GM12878 (cell line): ENCODE measurements around the gene ABCG4. TPM values are rescaled to one million over a fixed set of nuclear protein-coding genes. Genes with fewer than 3 reads are reported as not detected.
A peak's percentile ranks its signal among the peaks of the same experiment; 100 is the strongest.
"Not testable (repeated sequence)": the region's sequence is repeated elsewhere in the genome, so short reads cannot be mapped to it uniquely, and the experiment has no call there.

ENCODE experiments used
- ATAC-seq: fragments of 200-7000 bp; cut with Tn5 transposase; 3 replicates; pipeline ENCODE4 v1.9.1; 2020; ENCODE audit warnings: mild to moderate bottlenecking, moderate library complexity
- BruUV-seq: library from RNA; stranded (reverse); fragments of 400-500 nt; replicated peaks from 2 replicates; lab custom pipeline; 2021; lab: Mats Ljungman, UMichigan
- CTCF ChIA-PET: fragments of 300-600 bp; sonication (Branson Sonifier 250); formaldehyde crosslinking; extraction: SDS; loops from one replicate; lab custom pipeline; 2021; ENCODE audit warnings: inconsistent platforms; lab: Yijun Ruan, JAX
- POLR2A ChIA-PET: fragments of 350-600 bp; formaldehyde crosslinking; extraction: SDS; loops from one replicate; lab custom pipeline; 2021; ENCODE audit warnings: inconsistent platforms; lab: Charles Lee
- RAD21 ChIA-PET: fragments of 300-600 bp; sonication (Branson Sonifier 250); formaldehyde crosslinking; loops from one replicate; lab custom pipeline; 2023; ENCODE audit warnings: antibody characterized with exemption; ENCODE audit not compliant: unreplicated experiment; lab: Charles Lee
- SMC1A ChIA-PET: fragments of 300-600 bp; sonication (Branson Sonifier 250); formaldehyde crosslinking; loops from one replicate; lab custom pipeline; 2023; ENCODE audit not compliant: unreplicated experiment, uncharacterized antibody; lab: Charles Lee
- DNase-seq: peaks from one replicate; pipeline ENCODE4 v3.0.0-alpha.2; 2011; ENCODE audit warnings: low read depth, low spot score
- FAIRE-seq: peaks from 3 replicates; lab custom pipeline; 2011; peaks lifted over from hg19 to GRCh38; lab: Jason Lieb, UNC
- H2AFZ ChIP-seq: 2 replicates; pipeline ENCODE4 v1.6.0; 2011; ENCODE audit warnings: low read depth, low read length, control low read depth; ENCODE audit not compliant: control insufficient read depth
- H3K27ac ChIP-seq: 2 replicates; pipeline ENCODE4 v1.5.1; 2011; ENCODE audit warnings: control low read depth; ENCODE audit not compliant: control insufficient read depth, insufficient read depth
- H3K27me3 ChIP-seq, 2 experiments: replicated peaks in 1 of 2; 2 replicates each; pipeline versions ENCODE4 v1.6.0 to v1.6.1; 2011; ENCODE audit warnings: low read length in 1 of 2; ENCODE audit not compliant: control insufficient read depth in 2 of 2, insufficient read depth in 2 of 2
- H3K36me3 ChIP-seq, 2 experiments: 2 replicates each; pipeline ENCODE4 v1.5.1; 2011; ENCODE audit warnings: low read length in 1 of 2; ENCODE audit not compliant: control insufficient read depth in 2 of 2, insufficient read depth in 2 of 2
- H3K4me1 ChIP-seq: 2 replicates; pipeline ENCODE4 v1.6.1; 2011; ENCODE audit warnings: mild to moderate bottlenecking, low read length, moderate library complexity, mixed read lengths; ENCODE audit not compliant: control insufficient read depth, insufficient read depth
- H3K4me2 ChIP-seq: 2 replicates; pipeline ENCODE4 v1.6.0; 2011; ENCODE audit warnings: control low read depth; ENCODE audit not compliant: control insufficient read depth, insufficient read depth
- H3K4me3 ChIP-seq: fragments of 200-600 bp; sonication (generic); 2 replicates; pipeline ENCODE4 v1.5.1; 2016
- H3K79me2 ChIP-seq: 2 replicates; pipeline ENCODE4 v1.6.0; 2011; ENCODE audit warnings: low read length; ENCODE audit not compliant: control insufficient read depth, insufficient read depth
- H3K9ac ChIP-seq: 2 replicates; pipeline ENCODE4 v1.8.0; 2011; ENCODE audit warnings: low read length, control low read depth, mixed read lengths; ENCODE audit not compliant: control insufficient read depth, insufficient read depth
- H3K9me3 ChIP-seq: replicated peaks from 3 replicates; pipeline ENCODE4 v1.5.1; 2011; ENCODE audit warnings: mild to moderate bottlenecking, low read length; ENCODE audit not compliant: control insufficient read depth, insufficient read depth
- H4K20me1 ChIP-seq: 2 replicates; pipeline ENCODE4 v1.6.0; 2011; ENCODE audit not compliant: control insufficient read depth, insufficient read depth
- CHD1 ChIP-seq: IDR thresholded peaks from 2 replicates; pipeline ENCODE4 v1.6.1; 2012; ENCODE audit warnings: low read depth, low read length, improper control_type of control experiment
- CHD2 ChIP-seq: IDR thresholded peaks from 2 replicates; pipeline ENCODE4 v1.6.1; 2011; ENCODE audit warnings: low read depth, low read length, improper control_type of control experiment, borderline replicate concordance
- FOXK2 ChIP-seq: fragments of 450-650 bp; IDR thresholded peaks from 2 replicates; pipeline ENCODE4 v1.6.1; 2017; ENCODE audit warnings: mild to moderate bottlenecking, moderate library complexity
- SMARCA5 ChIP-seq: fragments of 450-650 bp; IDR thresholded peaks from 2 replicates; pipeline ENCODE4 v1.6.1; 2017; ENCODE audit warnings: mild to moderate bottlenecking
- WGBS: methylation state at CpG from one replicate; pipeline ENCODE4 v1.1.6; 2016; ENCODE audit warnings: low lambda C conversion rate; ENCODE audit not compliant: insufficient replicate concordance, insufficient coverage; ENCODE audit errors: missing lambda C conversion rate; 5-methylcytosine and 5-hydroxymethylcytosine counted together
- in situ Hi-C: fragments of 300-500 bp; cut with MboI; formaldehyde crosslinking; loops from 9 replicates; pipeline ENCODE4 v1.14.3; 2018; ENCODE audit warnings: mixed read lengths
- intact Hi-C: fragments of 100-400 bp; cut with micrococcal nuclease; formaldehyde crosslinking; loops from one replicate; pipeline ENCODE4 v1.14.2; 2022; ENCODE audit not compliant: unreplicated experiment
- polyA plus RNA-seq, 11 experiments: library from polyadenylated mRNA; depleted of rRNA in 4 of 11; unstranded in 6 of 11; stranded (reverse) in 5 of 11; fragments of >200 nt; fragmentation: Nextera tagmentation in 4 of 11; fragmentation: Illumina TruSeq in 1 of 11; extraction: Ambion mirVana in 4 of 11; extraction: Trizol in 1 of 11; gene quantifications; 1 replicate in 1 of 11; 2 replicates in 10 of 11; pipeline versions ENCODE4 v1.2.1 to v1.2.3, GENCODE V29; 2011 to 2016; ENCODE audit warnings: inconsistent platforms in 2 of 11, missing spikeins in 2 of 11, low read depth in 1 of 11
- total RNA-seq, 4 experiments: library from RNA; depleted of rRNA in 3 of 4; stranded (reverse); fragments of >200 nt in 3 of 4; fragmentation: Illumina TruSeq in 1 of 4; extraction: Trizol in 1 of 4; gene quantifications; 2 replicates each; pipeline versions ENCODE4 v1.2.1 to v1.2.3, GENCODE V29; 2013 to 2021
- TF ChIP-seq, protein P1 (sequence below), 3 experiments: IDR thresholded peaks in 2 of 3; conservative IDR thresholded peaks in 1 of 3; 2 replicates each; pipeline ENCODE4 v1.5.1; 2011; ENCODE audit warnings: low read depth in 3 of 3, low read length in 3 of 3, mild to moderate bottlenecking in 3 of 3, control low read depth in 2 of 3, moderate library complexity in 2 of 3, inconsistent platforms in 1 of 3, mixed read lengths in 1 of 3; ENCODE audit not compliant: control insufficient read depth in 2 of 3, insufficient read depth in 1 of 3; ENCODE audit errors: extremely low read depth in 1 of 3
- TF ChIP-seq, protein P2 (sequence below): fragments of 450-650 bp; IDR thresholded peaks from 2 replicates; pipeline ENCODE4 v1.6.1; 2018; ENCODE audit warnings: mild to moderate bottlenecking, low read depth, moderate library complexity; ENCODE audit not compliant: partially characterized antibody
- TF ChIP-seq, protein P3 (sequence below): IDR thresholded peaks from 2 replicates; pipeline ENCODE4 v1.6.1; 2012; ENCODE audit warnings: low read length, inconsistent platforms
- TF ChIP-seq, protein P4 (sequence below): fragments of 150-350 bp; IDR thresholded peaks from 2 replicates; pipeline ENCODE4 v1.6.1; 2014; ENCODE audit warnings: mild to moderate bottlenecking, low read depth, low read length

ABCG4 gene
- total and polyA plus RNA-seq, 10 of the 15 experiments (the other 5 are each of a cell fraction or from before 2014, with no cell fraction given), result not detected

DNA sequence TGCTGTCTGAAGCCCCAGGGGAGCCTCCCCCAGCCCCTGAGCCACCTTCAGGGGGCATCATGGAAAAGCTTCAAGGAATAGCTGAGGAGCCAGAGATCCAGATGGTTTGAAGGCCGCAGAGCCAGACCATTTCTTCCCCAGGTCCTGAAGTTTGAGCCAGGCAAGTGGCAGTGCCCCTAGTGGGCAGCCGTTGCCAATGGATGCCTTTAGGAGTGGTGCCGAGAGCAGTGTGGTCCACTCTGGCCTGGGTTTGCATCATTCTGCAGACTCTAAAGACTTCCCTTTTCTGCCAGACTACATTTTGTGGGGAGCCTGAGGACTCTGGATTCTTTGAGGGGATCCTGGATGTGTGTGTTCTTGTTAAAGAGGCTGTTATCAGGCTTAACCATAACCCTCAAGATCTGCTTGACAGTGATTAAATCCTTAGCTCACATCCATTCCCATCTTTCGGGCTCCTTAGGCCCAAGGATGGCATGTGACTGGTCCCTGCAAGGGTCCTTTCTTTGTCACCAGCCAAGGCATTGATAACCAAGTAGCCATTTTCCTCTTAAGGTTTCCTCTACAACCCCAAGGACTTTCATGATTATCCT, 14.4 kb upstream of the ABCG4 start:
- CTCF ChIA-PET, result interaction anchor here (0.7 to 2.5 kb wide), 5 partner anchors 8 to 97 kb away, joined by 3 to 7 read pairs (median 3); no protein-coding TSS in a partner anchor
- Histone ChIP-seq H2AFZ (no peak overlapping the region), H3K9ac (no peak overlapping the region), H3K36me3 (peaks cover 6 to 16% of the 10 kb centered on the region in 2 experiments), H3K4me3 (no peak overlapping the region), H3K4me2 (no peak overlapping the region), H3K9me3 (no peaks in the 10 kb centered on the region), H4K20me1 (no peaks in the 10 kb centered on the region), H3K27ac (no peak overlapping the region), H3K4me1 (no peaks in the 10 kb centered on the region), H3K79me2 (no peaks in the 10 kb centered on the region), H3K27me3 (no peaks in the 10 kb centered on the region)
- TF ChIP-seq SMARCA5 (no peak), CHD2 (no peak), CHD1 (no peak), FOXK2 (no peak)
- TF ChIP-seq, protein P1, sequence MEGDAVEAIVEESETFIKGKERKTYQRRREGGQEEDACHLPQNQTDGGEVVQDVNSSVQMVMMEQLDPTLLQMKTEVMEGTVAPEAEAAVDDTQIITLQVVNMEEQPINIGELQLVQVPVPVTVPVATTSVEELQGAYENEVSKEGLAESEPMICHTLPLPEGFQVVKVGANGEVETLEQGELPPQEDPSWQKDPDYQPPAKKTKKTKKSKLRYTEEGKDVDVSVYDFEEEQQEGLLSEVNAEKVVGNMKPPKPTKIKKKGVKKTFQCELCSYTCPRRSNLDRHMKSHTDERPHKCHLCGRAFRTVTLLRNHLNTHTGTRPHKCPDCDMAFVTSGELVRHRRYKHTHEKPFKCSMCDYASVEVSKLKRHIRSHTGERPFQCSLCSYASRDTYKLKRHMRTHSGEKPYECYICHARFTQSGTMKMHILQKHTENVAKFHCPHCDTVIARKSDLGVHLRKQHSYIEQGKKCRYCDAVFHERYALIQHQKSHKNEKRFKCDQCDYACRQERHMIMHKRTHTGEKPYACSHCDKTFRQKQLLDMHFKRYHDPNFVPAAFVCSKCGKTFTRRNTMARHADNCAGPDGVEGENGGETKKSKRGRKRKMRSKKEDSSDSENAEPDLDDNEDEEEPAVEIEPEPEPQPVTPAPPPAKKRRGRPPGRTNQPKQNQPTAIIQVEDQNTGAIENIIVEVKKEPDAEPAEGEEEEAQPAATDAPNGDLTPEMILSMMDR (IDR thresholded peaks at IDR 0.05 in 2 of 3, conservative IDR thresholded peaks at IDR 0.05 in 1 of 3; ENCODE audit: control insufficient read depth in 2 of 3, extremely low read depth in 1 of 3, insufficient read depth in 1 of 3, low read depth in 3 of 3, low read length in 3 of 3), result peak; percentile 30 to 78 (median 59)
- TF ChIP-seq, protein P2, sequence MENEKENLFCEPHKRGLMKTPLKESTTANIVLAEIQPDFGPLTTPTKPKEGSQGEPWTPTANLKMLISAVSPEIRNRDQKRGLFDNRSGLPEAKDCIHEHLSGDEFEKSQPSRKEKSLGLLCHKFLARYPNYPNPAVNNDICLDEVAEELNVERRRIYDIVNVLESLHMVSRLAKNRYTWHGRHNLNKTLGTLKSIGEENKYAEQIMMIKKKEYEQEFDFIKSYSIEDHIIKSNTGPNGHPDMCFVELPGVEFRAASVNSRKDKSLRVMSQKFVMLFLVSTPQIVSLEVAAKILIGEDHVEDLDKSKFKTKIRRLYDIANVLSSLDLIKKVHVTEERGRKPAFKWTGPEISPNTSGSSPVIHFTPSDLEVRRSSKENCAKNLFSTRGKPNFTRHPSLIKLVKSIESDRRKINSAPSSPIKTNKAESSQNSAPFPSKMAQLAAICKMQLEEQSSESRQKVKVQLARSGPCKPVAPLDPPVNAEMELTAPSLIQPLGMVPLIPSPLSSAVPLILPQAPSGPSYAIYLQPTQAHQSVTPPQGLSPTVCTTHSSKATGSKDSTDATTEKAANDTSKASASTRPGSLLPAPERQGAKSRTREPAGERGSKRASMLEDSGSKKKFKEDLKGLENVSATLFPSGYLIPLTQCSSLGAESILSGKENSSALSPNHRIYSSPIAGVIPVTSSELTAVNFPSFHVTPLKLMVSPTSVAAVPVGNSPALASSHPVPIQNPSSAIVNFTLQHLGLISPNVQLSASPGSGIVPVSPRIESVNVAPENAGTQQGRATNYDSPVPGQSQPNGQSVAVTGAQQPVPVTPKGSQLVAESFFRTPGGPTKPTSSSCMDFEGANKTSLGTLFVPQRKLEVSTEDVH, result no peak
- TF ChIP-seq, protein P3, sequence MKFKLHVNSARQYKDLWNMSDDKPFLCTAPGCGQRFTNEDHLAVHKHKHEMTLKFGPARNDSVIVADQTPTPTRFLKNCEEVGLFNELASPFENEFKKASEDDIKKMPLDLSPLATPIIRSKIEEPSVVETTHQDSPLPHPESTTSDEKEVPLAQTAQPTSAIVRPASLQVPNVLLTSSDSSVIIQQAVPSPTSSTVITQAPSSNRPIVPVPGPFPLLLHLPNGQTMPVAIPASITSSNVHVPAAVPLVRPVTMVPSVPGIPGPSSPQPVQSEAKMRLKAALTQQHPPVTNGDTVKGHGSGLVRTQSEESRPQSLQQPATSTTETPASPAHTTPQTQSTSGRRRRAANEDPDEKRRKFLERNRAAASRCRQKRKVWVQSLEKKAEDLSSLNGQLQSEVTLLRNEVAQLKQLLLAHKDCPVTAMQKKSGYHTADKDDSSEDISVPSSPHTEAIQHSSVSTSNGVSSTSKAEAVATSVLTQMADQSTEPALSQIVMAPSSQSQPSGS, result no peak
- TF ChIP-seq, protein P4, sequence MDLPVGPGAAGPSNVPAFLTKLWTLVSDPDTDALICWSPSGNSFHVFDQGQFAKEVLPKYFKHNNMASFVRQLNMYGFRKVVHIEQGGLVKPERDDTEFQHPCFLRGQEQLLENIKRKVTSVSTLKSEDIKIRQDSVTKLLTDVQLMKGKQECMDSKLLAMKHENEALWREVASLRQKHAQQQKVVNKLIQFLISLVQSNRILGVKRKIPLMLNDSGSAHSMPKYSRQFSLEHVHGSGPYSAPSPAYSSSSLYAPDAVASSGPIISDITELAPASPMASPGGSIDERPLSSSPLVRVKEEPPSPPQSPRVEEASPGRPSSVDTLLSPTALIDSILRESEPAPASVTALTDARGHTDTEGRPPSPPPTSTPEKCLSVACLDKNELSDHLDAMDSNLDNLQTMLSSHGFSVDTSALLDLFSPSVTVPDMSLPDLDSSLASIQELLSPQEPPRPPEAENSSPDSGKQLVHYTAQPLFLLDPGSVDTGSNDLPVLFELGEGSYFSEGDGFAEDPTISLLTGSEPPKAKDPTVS, result no peak
- no peak for DNase-seq
- POLR2A ChIA-PET, result no interaction called here
- intact Hi-C loops, result no loop called here
- no peak for FAIRE-seq
- SMC1A ChIA-PET, result interaction anchor here (1.1 kb wide), 1 partner anchor 377 kb away, joined by 3 read pairs; no protein-coding TSS in a partner anchor
- in situ Hi-C loops, result no loop called here
- WGBS, result 78% methylated on average over 4 of the region's 4 CpGs
- ATAC-seq, result peak; percentile 79
- RAD21 ChIA-PET, result interaction anchor here (0.6 kb wide), 1 partner anchor 49 kb away, joined by 3 read pairs; no protein-coding TSS in a partner anchor
- BruUV-seq, result no TSS peak

GRCh38 chr11:119139276-119139675, 9.6 kb upstream of the ABCG4 start:
- H3K27ac ChIP-seq, H3K36me3 ChIP-seq, H3K9me3 ChIP-seq, in situ Hi-C loops, SMC1A ChIA-PET, RAD21 ChIA-PET, H3K79me2 ChIP-seq, H3K27me3 ChIP-seq, H3K9ac ChIP-seq, DNase-seq, H3K4me1 ChIP-seq, H2AFZ ChIP-seq, ATAC-seq, H4K20me1 ChIP-seq, FAIRE-seq, H3K4me2 ChIP-seq, H3K4me3 ChIP-seq, intact Hi-C loops, BruUV-seq: not testable (repeated sequence)
- 70% methylated on average over 10 of the region's 10 CpGs for WGBS
- ChIA-PET CTCF (interaction anchor here (0.9 to 1.3 kb wide), 3 partner anchors 12 to 31 kb away, joined by 3 read pairs; partner anchors contain the start of gene HINFP), POLR2A (interaction anchor here (0.6 kb wide), 1 partner anchor 31 kb away, joined by 4 read pairs; no protein-coding TSS in a partner anchor)
